ENCODE data around the gene SORCS1.

The SORCS1 gene

GRCh38 chr10:106537866-106538265 lies 626.6 kb downstream of the SORCS1 start:
- H3K9me2 ChIP-seq (replicated peaks; ENCODE audit: insufficient read depth, low read length): no peaks in the 10 kb centered on the region
- no peak overlapping the region for H3K4me2 ChIP-seq (ENCODE audit: low read depth, low read length, poor library complexity, severe bottlenecking)
- no peaks in the 10 kb centered on the region for H3F3A ChIP-seq (ENCODE audit: insufficient read depth)
- H2AFZ ChIP-seq (ENCODE audit: low read depth, low read length, severe bottlenecking): no peak overlapping the region
- H3K9me3 ChIP-seq (ENCODE audit: insufficient read depth, low read length): no peaks in the 10 kb centered on the region
- H3K9ac ChIP-seq (ENCODE audit: low read length): no peak overlapping the region
- no peak overlapping the region for H3K4me3 ChIP-seq (ENCODE audit: insufficient read depth, low read length, poor library complexity, severe bottlenecking)
- no peaks in the 10 kb centered on the region for H3K36me3 ChIP-seq (ENCODE audit: low read length)
- H3K79me2 ChIP-seq (ENCODE audit: insufficient read depth, low read length): no peaks in the 10 kb centered on the region
- H4K20me1 ChIP-seq (ENCODE audit: low read depth, low read length): no peaks in the 10 kb centered on the region
- TF ChIP-seq CTCF (IDR thresholded peaks at IDR 0.05; ENCODE audit: insufficient read depth, low read length, poor library complexity, severe bottlenecking) (no peak), EZH2phosphoT487 (conservative IDR thresholded peaks at IDR 0.05; ENCODE audit: low read length) (no peak)
- no peaks in the 10 kb centered on the region for H3K27me3 ChIP-seq (ENCODE audit: low read length)
- H3K27ac ChIP-seq (ENCODE audit: low read depth, low read length): no peak overlapping the region

- H2AFZ ChIP-seq (ENCODE audit: low read depth, low read length, severe bottlenecking): no peak overlapping the region
- no peak overlapping the region for H3K9ac ChIP-seq (ENCODE audit: low read length)
- H3K4me3 ChIP-seq (ENCODE audit: insufficient read depth, low read length, poor library complexity, severe bottlenecking): no peak overlapping the region
- H3K27ac ChIP-seq (ENCODE audit: low read depth, low read length): no peak overlapping the region
- H3K27me3 ChIP-seq (ENCODE audit: low read length): no peaks in the 10 kb centered on the region
- no peaks in the 10 kb centered on the region for H3K9me3 ChIP-seq (ENCODE audit: insufficient read depth, low read length)
- H3K79me2 ChIP-seq (ENCODE audit: insufficient read depth, low read length): no peaks in the 10 kb centered on the region
- no peaks in the 10 kb centered on the region for H3F3A ChIP-seq (ENCODE audit: insufficient read depth)
- TF ChIP-seq CTCF (IDR thresholded peaks at IDR 0.05; ENCODE audit: insufficient read depth, low read length, poor library complexity, severe bottlenecking) (no peak), EZH2phosphoT487 (conservative IDR thresholded peaks at IDR 0.05; ENCODE audit: low read length) (no peak)
- H3K36me3 ChIP-seq (ENCODE audit: low read length): no peaks in the 10 kb centered on the region
- H4K20me1 ChIP-seq (ENCODE audit: low read depth, low read length): no peaks in the 10 kb centered on the region
- H3K9me2 ChIP-seq (replicated peaks; ENCODE audit: insufficient read depth, low read length): no peaks in the 10 kb centered on the region
- H3K4me2 ChIP-seq (ENCODE audit: low read depth, low read length, poor library complexity, severe bottlenecking): no peak overlapping the region
Measured at GRCh38 chr10:106535304-106535953, 629.1 kb downstream of the SORCS1 start.

DNA sequence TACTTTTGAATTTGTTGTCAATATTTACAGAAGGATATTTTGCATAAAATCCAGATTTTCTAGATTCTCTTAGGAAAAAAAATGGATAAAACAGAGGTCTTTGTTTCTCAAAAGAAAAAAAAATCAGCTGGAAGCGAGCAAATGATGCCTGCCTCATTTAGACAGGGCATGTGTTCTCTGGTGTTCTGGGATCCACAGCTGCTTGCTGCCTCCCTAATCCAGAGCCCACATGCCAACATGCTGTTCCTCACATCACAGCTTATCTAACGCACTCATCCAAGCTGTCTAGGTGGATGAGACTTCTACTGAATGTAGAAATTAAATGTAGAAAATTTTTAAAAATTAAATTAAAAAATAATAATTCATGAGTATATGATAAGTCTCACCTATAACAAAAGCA lies 630.1 kb downstream of the SORCS1 start:
- no peaks in the 10 kb centered on the region for H3K9me3 ChIP-seq (ENCODE audit: insufficient read depth, low read length)
- no peaks in the 10 kb centered on the region for H4K20me1 ChIP-seq (ENCODE audit: low read depth, low read length)
- H3K9me2 ChIP-seq (replicated peaks; ENCODE audit: insufficient read depth, low read length): no peaks in the 10 kb centered on the region
- no peaks in the 10 kb centered on the region for H3F3A ChIP-seq (ENCODE audit: insufficient read depth)
- H3K79me2 ChIP-seq (ENCODE audit: insufficient read depth, low read length): no peaks in the 10 kb centered on the region
- no peak overlapping the region for H3K27ac ChIP-seq (ENCODE audit: low read depth, low read length)
- H3K9ac ChIP-seq (ENCODE audit: low read length): no peak overlapping the region
- no peak overlapping the region for H3K4me3 ChIP-seq (ENCODE audit: insufficient read depth, low read length, poor library complexity, severe bottlenecking)
- H3K27me3 ChIP-seq (ENCODE audit: low read length): no peaks in the 10 kb centered on the region
- H3K4me2 ChIP-seq (ENCODE audit: low read depth, low read length, poor library complexity, severe bottlenecking): no peak overlapping the region
- no peak overlapping the region for H2AFZ ChIP-seq (ENCODE audit: low read depth, low read length, severe bottlenecking)
- H3K36me3 ChIP-seq (ENCODE audit: low read length): no peaks in the 10 kb centered on the region
- no peak for TF ChIP-seq EZH2phosphoT487 (conservative IDR thresholded peaks at IDR 0.05; ENCODE audit: low read length)
- no peak for TF ChIP-seq CTCF (IDR thresholded peaks at IDR 0.05; ENCODE audit: insufficient read depth, low read length, poor library complexity, severe bottlenecking)
